Activated T-helper 17 cell treated with anti-CD3 and anti-CD28 coated beads, Interleukin-2, amount 50 U/mL, for 72 hours (primary cell): ENCODE measurements around the gene PRDM8. TPM values are rescaled to one million over a fixed set of nuclear protein-coding genes. Genes with fewer than 3 reads are reported as not detected.

Experiments
- ATAC-seq: fragments of 150-1000 bp; cut with Tn5 transposase; replicated peaks from 2 replicates; pipeline ENCODE4 v1.10.0; 2021; ENCODE audit warnings: mild to moderate bottlenecking, moderate library complexity
- H3K27ac Mint-ChIP-seq: one replicate; pipeline ENCODE4 v1.8.0; 2022; ENCODE audit warnings: mixed read lengths
- H3K27me3 Mint-ChIP-seq: one replicate; pipeline ENCODE4 v1.8.0; 2022; ENCODE audit warnings: mixed read lengths
- H3K36me3 Mint-ChIP-seq: one replicate; pipeline ENCODE4 v1.8.0; 2022; ENCODE audit warnings: low read depth, mild to moderate bottlenecking, mixed read lengths
- H3K4me1 Mint-ChIP-seq: one replicate; pipeline ENCODE4 v1.8.0; 2022; ENCODE audit warnings: mixed read lengths
- H3K4me3 Mint-ChIP-seq: one replicate; pipeline ENCODE4 v1.8.0; 2022; ENCODE audit warnings: mild to moderate bottlenecking, mixed read lengths
- H3K9me3 Mint-ChIP-seq: one replicate; pipeline ENCODE4 v1.8.0; 2022; ENCODE audit warnings: mixed read lengths
- total RNA-seq, 2 donors: library from RNA; stranded (reverse); gene quantifications; one replicate each; pipeline ENCODE4 v1.2.3, GENCODE V29; 2022

Gene PRDM8
- total RNA-seq, 2 donors from 2014 or later, result 7.8 to 8.1 TPM

GRCh38 chr4:80188801-80189458 lies 8.4 kb upstream of the PRDM8 start:
- H3K27me3 Mint-ChIP-seq, result no peaks in the 10 kb centered on the region
- no peaks in the 10 kb centered on the region for H3K9me3 Mint-ChIP-seq
- H3K4me1 Mint-ChIP-seq, result peaks cover 13% of the 10 kb centered on the region
- H3K27ac Mint-ChIP-seq, result no peak overlapping the region
- ATAC-seq, result no peak
- H3K36me3 Mint-ChIP-seq, result peaks cover 14% of the 10 kb centered on the region
- H3K4me3 Mint-ChIP-seq, result no peak overlapping the region

DNA sequence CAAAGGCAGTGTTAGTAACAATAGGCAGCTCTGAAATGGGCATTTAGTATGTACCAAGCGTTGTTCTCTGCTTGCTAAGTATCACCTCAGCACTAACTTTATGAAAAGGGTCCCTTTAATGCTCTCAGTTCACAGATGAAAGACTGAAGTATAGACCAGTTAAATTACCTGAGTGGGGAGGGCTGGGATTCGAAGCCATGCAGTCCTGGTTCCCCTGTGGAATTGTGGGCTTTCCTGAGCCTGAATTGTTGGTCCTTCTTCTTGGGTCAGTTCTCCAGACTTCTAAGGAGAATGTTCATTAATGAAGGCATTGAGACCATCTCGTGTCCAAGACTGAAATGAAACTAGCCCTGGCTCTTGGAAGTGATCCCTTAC lies 7.7 kb upstream of the PRDM8 start:
- ATAC-seq, result no peak
- H3K27me3 Mint-ChIP-seq, result no peaks in the 10 kb centered on the region
- H3K27ac Mint-ChIP-seq, result no peak overlapping the region
- peaks cover 13% of the 10 kb centered on the region for H3K4me1 Mint-ChIP-seq
- no peak overlapping the region for H3K4me3 Mint-ChIP-seq
- H3K36me3 Mint-ChIP-seq, result peaks cover 9% of the 10 kb centered on the region
- H3K9me3 Mint-ChIP-seq, result no peaks in the 10 kb centered on the region

DNA sequence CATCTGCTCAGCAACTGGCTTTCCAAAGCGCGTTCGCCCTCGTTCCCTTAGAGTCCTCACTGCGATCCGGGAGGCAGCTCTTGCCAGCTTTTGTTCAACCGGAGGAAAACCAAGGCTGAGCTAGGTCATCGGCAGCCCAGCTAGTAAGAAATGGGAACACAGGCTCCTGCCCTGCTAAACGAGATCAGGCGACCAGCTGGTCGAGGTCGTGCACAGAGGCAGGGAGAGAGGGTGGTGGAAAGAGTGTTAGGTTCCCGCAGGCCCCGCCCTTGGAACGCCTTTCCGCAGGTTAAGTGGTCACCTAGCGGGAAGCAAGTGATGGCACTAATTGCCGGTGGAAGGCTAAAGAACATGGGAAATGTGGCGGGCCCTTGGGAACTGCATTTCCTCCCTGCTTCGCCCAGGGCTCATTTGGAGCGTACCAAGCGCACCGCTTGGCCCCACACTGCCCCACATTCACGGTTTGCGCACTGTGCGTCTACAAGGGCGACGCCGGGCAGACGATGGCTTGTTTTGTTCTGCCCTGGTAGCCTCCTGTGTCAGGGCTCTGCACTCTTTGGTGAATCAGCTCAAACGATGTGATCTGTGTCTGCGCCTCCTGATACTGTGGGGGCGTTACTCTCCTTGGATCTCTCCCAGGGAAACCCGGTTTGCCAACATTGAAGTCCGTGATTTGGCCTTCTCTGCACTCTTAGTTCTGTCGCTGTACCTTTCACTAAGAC lies 7.2 kb upstream of the PRDM8 start:
- H3K9me3 Mint-ChIP-seq, result no peaks in the 10 kb centered on the region
- H3K36me3 Mint-ChIP-seq, result peaks cover 4% of the 10 kb centered on the region
- H3K4me3 Mint-ChIP-seq, result no peak overlapping the region
- ATAC-seq, result no peak
- no peaks in the 10 kb centered on the region for H3K27me3 Mint-ChIP-seq
- H3K4me1 Mint-ChIP-seq, result peaks cover 11% of the 10 kb centered on the region
- H3K27ac Mint-ChIP-seq, result no peak overlapping the region

DNA sequence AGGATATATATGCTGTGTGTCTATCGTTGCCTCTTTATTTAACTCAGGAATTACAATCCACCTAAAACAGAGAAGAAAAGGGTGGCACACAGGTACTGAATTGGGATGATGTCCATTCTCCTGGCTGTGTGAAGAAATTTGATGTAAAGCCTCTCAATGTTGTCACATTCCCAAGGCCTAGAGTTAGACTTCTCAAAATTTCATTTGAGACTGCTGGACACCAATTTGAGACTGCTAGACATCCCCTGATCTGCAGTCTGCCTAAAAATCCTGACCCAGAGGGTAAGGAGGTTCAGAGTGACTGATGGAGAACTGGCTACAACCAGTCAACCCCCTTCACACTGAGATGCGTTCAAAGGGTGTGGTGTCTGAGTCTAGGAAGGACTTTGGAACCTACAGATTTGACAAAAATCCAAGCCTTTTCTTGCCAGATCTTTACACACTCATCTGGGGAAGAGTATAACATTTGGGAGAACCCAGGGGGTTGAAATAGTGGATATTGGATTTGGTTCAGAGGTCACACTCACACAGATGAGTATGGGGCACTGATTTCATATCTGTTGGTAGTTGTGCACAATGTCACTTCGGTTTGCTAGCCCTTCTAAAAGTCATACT lies 4.9 kb upstream of the PRDM8 start:
- no peak for ATAC-seq
- no peak overlapping the region for H3K4me3 Mint-ChIP-seq
- H3K4me1 Mint-ChIP-seq, result peaks cover 5% of the 10 kb centered on the region
- H3K27ac Mint-ChIP-seq, result no peak overlapping the region
- H3K9me3 Mint-ChIP-seq, result no peaks in the 10 kb centered on the region
- no peaks in the 10 kb centered on the region for H3K27me3 Mint-ChIP-seq
- peaks cover 3% of the 10 kb centered on the region for H3K36me3 Mint-ChIP-seq

GRCh38 chr4:80192937-80193336 lies 4.4 kb upstream of the PRDM8 start:
- no peak for ATAC-seq
- no peak overlapping the region for H3K4me3 Mint-ChIP-seq
- H3K9me3 Mint-ChIP-seq, result no peaks in the 10 kb centered on the region
- peaks cover 11% of the 10 kb centered on the region for H3K4me1 Mint-ChIP-seq
- peaks cover 8% of the 10 kb centered on the region for H3K36me3 Mint-ChIP-seq
- no peak overlapping the region for H3K27ac Mint-ChIP-seq
- H3K27me3 Mint-ChIP-seq, result peaks cover 3% of the 10 kb centered on the region

DNA sequence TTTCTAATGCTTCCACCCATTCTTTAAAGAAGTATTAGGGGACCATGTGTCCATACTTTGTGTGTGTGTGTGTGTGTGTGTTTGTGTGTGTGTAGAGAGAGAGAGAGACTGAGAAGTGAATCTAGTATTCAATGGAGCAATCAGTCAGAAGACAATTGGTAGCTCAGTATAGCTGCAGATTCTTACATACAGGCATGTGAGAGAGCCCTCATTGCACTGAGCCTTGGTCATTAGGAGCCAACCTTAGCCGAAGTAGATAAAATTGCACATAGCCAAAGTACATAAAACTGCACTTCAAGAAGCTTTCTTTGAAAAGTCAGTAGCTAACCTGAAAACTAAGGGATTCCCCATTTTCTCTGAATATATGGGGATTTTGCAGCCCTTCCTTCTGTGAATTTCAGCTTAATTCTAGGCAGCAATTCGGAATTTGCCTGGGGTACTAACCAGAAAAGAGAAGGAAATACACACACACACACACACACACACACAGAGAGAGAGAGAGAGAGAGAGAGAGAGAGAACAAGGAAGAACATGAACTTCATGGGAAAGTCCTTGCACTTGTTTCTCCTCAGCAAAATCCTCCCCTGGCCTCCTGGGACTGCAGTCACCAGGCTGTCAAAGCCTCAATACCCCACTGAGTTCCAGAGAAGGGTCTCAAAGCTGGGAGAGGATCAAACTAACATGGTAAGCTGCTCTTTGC lies 1.7 kb upstream of the PRDM8 start:
- Mint-ChIP-seq H3K4me1 (peaks cover 20% of the 10 kb centered on the region), H3K36me3 (peaks cover 21% of the 10 kb centered on the region), H3K9me3 (no peaks in the 10 kb centered on the region), H3K27me3 (peaks cover 3% of the 10 kb centered on the region), H3K27ac (no peak overlapping the region), H3K4me3 (peak overlapping the region; percentile 91)
- peak; percentile 23 for ATAC-seq

- peak overlapping the region; percentile 91 for H3K4me3 Mint-ChIP-seq
- ATAC-seq, result no peak
Observed at GRCh38 chr4:80196259-80196921, 913 bp upstream of the PRDM8 start.

DNA sequence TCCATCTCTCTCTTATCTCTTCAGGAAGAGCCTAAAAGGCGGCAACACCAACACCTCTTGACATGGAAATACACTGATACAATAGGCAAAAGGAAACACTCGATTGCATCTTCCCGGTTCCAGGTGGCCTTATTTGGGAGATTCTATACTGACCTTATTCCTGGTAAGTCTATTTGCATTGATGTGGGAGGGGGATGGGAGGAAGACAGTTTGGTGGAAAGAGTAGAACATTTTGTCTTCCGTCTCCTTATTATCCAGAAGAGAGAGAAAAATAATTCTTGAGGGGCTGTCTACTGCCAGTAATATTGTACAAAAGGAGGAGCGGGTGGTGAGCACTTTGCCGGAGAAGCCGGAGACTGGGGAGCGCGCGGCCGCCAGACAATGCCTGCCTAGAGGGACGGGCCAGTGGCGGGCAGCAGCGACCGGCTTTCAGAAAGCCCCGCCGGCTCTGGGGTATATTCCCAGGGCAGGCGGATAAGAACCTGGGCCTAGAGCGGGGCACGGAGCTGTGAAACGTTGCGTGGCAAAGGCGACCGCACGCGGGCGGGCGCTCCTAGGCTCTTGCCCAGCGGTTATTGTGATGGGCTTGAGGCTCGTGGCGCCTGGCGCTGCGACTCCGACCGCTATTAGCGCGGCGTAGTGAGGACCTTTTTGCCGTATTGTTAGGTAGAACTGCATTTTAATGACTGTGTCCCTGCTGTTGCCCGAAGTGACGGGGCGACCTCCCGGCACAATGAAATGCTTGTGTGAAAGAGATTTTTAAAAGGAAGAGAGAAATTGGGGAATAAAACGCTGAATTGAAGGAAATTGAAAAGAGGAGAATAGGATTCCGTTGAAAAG lies 518 bp downstream of the PRDM8 start:
- peaks cover 28% of the 10 kb centered on the region for H3K4me1 Mint-ChIP-seq
- ATAC-seq, result no peak

More at GRCh38 chr4:80196259-80196921, 913 bp upstream of the PRDM8 start:
- Mint-ChIP-seq H3K9me3 (no peaks in the 10 kb centered on the region), H3K27ac (no peak overlapping the region), H3K27me3 (peaks cover 3% of the 10 kb centered on the region), H3K4me1 (peaks cover 25% of the 10 kb centered on the region), H3K36me3 (peaks cover 26% of the 10 kb centered on the region)

DNA sequence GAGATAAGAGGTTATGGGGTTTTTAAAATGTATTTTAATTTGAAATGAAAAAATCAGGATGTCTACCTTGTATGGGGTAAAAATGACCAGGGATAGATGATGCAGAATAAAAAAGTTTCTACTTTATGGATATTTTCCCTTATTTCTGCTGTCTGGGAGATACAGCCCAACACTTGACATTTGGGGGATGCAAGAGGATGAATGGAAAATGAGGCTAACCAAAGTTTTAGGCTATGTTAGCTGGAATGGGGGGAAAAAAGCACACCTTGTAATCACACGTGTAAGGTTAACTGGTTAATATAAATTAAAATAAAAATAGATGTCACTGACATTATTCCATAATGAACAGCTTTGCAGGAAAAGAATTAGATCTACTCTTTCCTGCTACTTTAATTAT lies 1.1 kb downstream of the PRDM8 start:
- H3K9me3 Mint-ChIP-seq, result no peaks in the 10 kb centered on the region
- H3K4me3 Mint-ChIP-seq, result peak overlapping the region; percentile 91
- peaks cover 3% of the 10 kb centered on the region for H3K27me3 Mint-ChIP-seq
- no peak for ATAC-seq
- H3K27ac Mint-ChIP-seq, result no peak overlapping the region
- H3K36me3 Mint-ChIP-seq, result peaks cover 31% of the 10 kb centered on the region
- H3K4me1 Mint-ChIP-seq, result peaks cover 28% of the 10 kb centered on the region

More for the DNA sequence above, 518 bp downstream of the PRDM8 start:
- Mint-ChIP-seq H3K36me3 (peaks cover 31% of the 10 kb centered on the region), H3K9me3 (no peaks in the 10 kb centered on the region), H3K27ac (no peak overlapping the region), H3K4me3 (peak overlapping the region; percentile 91), H3K27me3 (peaks cover 3% of the 10 kb centered on the region)

- Mint-ChIP-seq H3K27ac (no peak overlapping the region), H3K4me1 (peaks cover 28% of the 10 kb centered on the region), H3K9me3 (no peaks in the 10 kb centered on the region), H3K27me3 (peaks cover 3% of the 10 kb centered on the region), H3K36me3 (peaks cover 31% of the 10 kb centered on the region), H3K4me3 (peak overlapping the region; percentile 39)
- no peak for ATAC-seq
Observed at GRCh38 chr4:80199004-80199560, 1.8 kb downstream of the PRDM8 start.

DNA sequence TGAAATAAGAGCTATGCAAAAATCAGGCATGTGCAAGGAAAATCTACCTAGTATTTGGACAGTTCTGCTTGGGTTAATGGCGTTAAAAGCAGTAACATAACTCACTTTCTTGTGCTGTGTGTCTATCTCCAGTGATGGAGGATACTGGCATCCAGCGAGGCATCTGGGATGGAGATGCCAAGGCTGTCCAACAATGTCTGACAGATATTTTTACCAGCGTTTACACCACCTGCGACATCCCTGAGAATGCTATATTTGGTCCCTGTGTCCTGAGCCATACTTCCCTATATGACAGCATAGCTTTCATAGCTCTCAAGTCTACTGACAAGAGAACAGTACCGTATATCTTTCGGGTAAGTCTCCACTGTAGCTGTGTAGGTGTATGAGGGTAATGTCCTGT lies 2.6 kb downstream of the PRDM8 start:
- Mint-ChIP-seq H3K9me3 (no peaks in the 10 kb centered on the region), H3K27me3 (peaks cover 3% of the 10 kb centered on the region), H3K4me3 (peak overlapping the region; percentile 39), H3K36me3 (peaks cover 31% of the 10 kb centered on the region), H3K27ac (no peak overlapping the region), H3K4me1 (peaks cover 28% of the 10 kb centered on the region)
- no peak for ATAC-seq

- peak overlapping the region; percentile 83 for H3K4me3 Mint-ChIP-seq
- H3K4me1 Mint-ChIP-seq, result peaks cover 25% of the 10 kb centered on the region
- peaks cover 3% of the 10 kb centered on the region for H3K27me3 Mint-ChIP-seq
- peak; percentile 52 for ATAC-seq
- peaks cover 31% of the 10 kb centered on the region for H3K36me3 Mint-ChIP-seq
- H3K9me3 Mint-ChIP-seq, result no peaks in the 10 kb centered on the region
- peak overlapping the region; percentile 90 for H3K27ac Mint-ChIP-seq
Observed at GRCh38 chr4:80201252-80202151, 4.2 kb downstream of the PRDM8 start.
